Measurements from ENCODE around the gene STK32B.
"Not testable (repeated sequence)": the region's sequence is repeated elsewhere in the genome, so short reads cannot be mapped to it uniquely, and the experiment has no call there.

The STK32B gene

GRCh38 chr4:5030927-5031326 is 20.4 kb upstream of the STK32B start:
- no peak for DNase-seq

- no peak for DNase-seq
Measured at GRCh38 chr4:5032813-5033212, 18.5 kb upstream of the STK32B start.

- no peak for DNase-seq
Measured at GRCh38 chr4:5033281-5033841, 17.9 kb upstream of the STK32B start.

- DNase-seq = no peak
Measured at GRCh38 chr4:5034206-5034605, 17.1 kb upstream of the STK32B start.

- DNase-seq = no peak
Measured at GRCh38 chr4:5036239-5036638, 15.0 kb upstream of the STK32B start.

- DNase-seq = no peak
Measured at GRCh38 chr4:5037553-5038551, 13.4 kb upstream of the STK32B start.

GRCh38 chr4:5039800-5040199 is 11.5 kb upstream of the STK32B start:
- no peak for DNase-seq

GRCh38 chr4:5040856-5041620 is 10.2 kb upstream of the STK32B start:
- no peak for DNase-seq

- no peak for DNase-seq
Measured at GRCh38 chr4:5041699-5042098, 9.6 kb upstream of the STK32B start.

- DNase-seq = no peak
Measured at GRCh38 chr4:5043579-5043978, 7.7 kb upstream of the STK32B start.

- no peak for DNase-seq
Measured at GRCh38 chr4:5044341-5044740, 6.9 kb upstream of the STK32B start.

GRCh38 chr4:5045097-5045496 is 6.2 kb upstream of the STK32B start:
- no peak for DNase-seq

GRCh38 chr4:5048721-5049120 is 2.6 kb upstream of the STK32B start:
- no peak for DNase-seq

GRCh38 chr4:5050520-5051277 is 581 bp upstream of the STK32B start:
- DNase-seq = no peak

- no peak for DNase-seq
Measured at GRCh38 chr4:5052204-5052702, 973 bp downstream of the STK32B start.

GRCh38 chr4:5052726-5053425 is 1.6 kb downstream of the STK32B start:
- no peak for DNase-seq

GRCh38 chr4:5054532-5054931 is 3.3 kb downstream of the STK32B start:
- no peak for DNase-seq

- DNase-seq = no peak
Measured at GRCh38 chr4:5055411-5055810, 4.1 kb downstream of the STK32B start.

GRCh38 chr4:5066101-5066500 is 14.8 kb downstream of the STK32B start:
- no peak for DNase-seq

- not testable (repeated sequence) for DNase-seq
Measured at GRCh38 chr4:5066968-5067367, 15.7 kb downstream of the STK32B start.

GRCh38 chr4:5067908-5068307 is 16.6 kb downstream of the STK32B start:
- DNase-seq = no peak

GRCh38 chr4:5069901-5070300 is 18.6 kb downstream of the STK32B start:
- no peak for DNase-seq
